Liver (tissue), 9 donors: Measurements from ENCODE around the gene APOD. TPM values are rescaled to one million over a fixed set of nuclear protein-coding genes. Genes with fewer than 3 reads are reported as not detected.
A peak's percentile ranks its signal among the peaks of the same experiment; 100 is the strongest.
"Not testable (repeated sequence)": the region's sequence is repeated elsewhere in the genome, so short reads cannot be mapped to it uniquely, and the experiment has no call there.

Source experiments
- DNase-seq: peaks from one replicate; pipeline ENCODE4 v3.0.0-alpha.2; 2017; ENCODE audit warnings: low spot score
- H3K27ac ChIP-seq, 2 donors: one replicate each; pipeline ENCODE4 v1.7.0; 2013; ENCODE audit warnings: inconsistent platforms in 2 of 2, low read length in 2 of 2, control low read depth in 1 of 2, low read depth in 1 of 2, mild to moderate bottlenecking in 1 of 2
- H3K27me3 ChIP-seq, 4 donors: one replicate each; pipeline versions ENCODE4 v1.6.1 to v1.7.0; 2013; ENCODE audit warnings: low read length in 3 of 4, inconsistent platforms in 1 of 4, mild to moderate bottlenecking in 1 of 4, moderate library complexity in 1 of 4; ENCODE audit not compliant: control insufficient read depth in 4 of 4, insufficient read depth in 4 of 4
- H3K36me3 ChIP-seq, 4 donors: one replicate each; pipeline versions ENCODE4 v1.6.1 to v1.7.0; 2013; ENCODE audit warnings: low read length in 3 of 4, mild to moderate bottlenecking in 3 of 4, low read depth in 1 of 4, moderate library complexity in 1 of 4; ENCODE audit not compliant: control insufficient read depth in 4 of 4, insufficient read depth in 3 of 4
- H3K4me1 ChIP-seq, 4 donors: one replicate each; pipeline versions ENCODE4 v1.6.1 to v1.7.0; 2013; ENCODE audit warnings: low read length in 3 of 4, mild to moderate bottlenecking in 3 of 4, moderate library complexity in 1 of 4; ENCODE audit not compliant: control insufficient read depth in 4 of 4, insufficient read depth in 4 of 4
- H3K4me3 ChIP-seq, 3 donors: one replicate each; pipeline versions ENCODE4 v1.6.1 to v1.7.0; 2013; ENCODE audit warnings: low read length in 3 of 3, control low read depth in 1 of 3, low read depth in 1 of 3, mild to moderate bottlenecking in 1 of 3
- H3K9ac ChIP-seq, 2 donors: one replicate each; pipeline ENCODE4 v1.7.0; 2013; ENCODE audit warnings: low read length in 2 of 2, mild to moderate bottlenecking in 2 of 2, moderate library complexity in 2 of 2, control low read depth in 1 of 2, low read depth in 1 of 2
- H3K9me3 ChIP-seq, 4 donors: one replicate each; pipeline versions ENCODE4 v1.6.1 to v1.7.0; 2013; ENCODE audit warnings: low read length in 3 of 4; ENCODE audit not compliant: control insufficient read depth in 4 of 4
- WGBS: extraction: QIAGEN DNeasy Blood & Tissue Kit; methylation state at CpG from one replicate; pipeline ENCODE4 v1.1.7; 2013; 5-methylcytosine and 5-hydroxymethylcytosine counted together
- polyA plus RNA-seq, 2 donors: library from polyadenylated mRNA; stranded (reverse) in 1 of 2; unstranded in 1 of 2; fragments of 200-250 nt in 1 of 2; fragments of >200 nt in 1 of 2; fragmentation: Nextera tagmentation in 1 of 2; extraction: Ambion mirVana in 1 of 2; gene quantifications; one replicate each; pipeline versions ENCODE4 v1.2.1 to v1.2.3, GENCODE V29; 2013 to 2015
- total RNA-seq, 2 donors: library from RNA; depleted of rRNA; stranded (reverse); fragments of >200 nt; gene quantifications; one replicate each; pipeline ENCODE4 v1.2.3, GENCODE V29; 2014
- donor health status: healthy.
- donor health status: healthy.
- donor health status: healthy.
- donor health status: healthy.
- donor health status: healthy.

Gene APOD
- total and polyA plus RNA-seq, 4 donors: 0.33 to 4.0 (median 0.56) TPM; not detected in 1

DNA sequence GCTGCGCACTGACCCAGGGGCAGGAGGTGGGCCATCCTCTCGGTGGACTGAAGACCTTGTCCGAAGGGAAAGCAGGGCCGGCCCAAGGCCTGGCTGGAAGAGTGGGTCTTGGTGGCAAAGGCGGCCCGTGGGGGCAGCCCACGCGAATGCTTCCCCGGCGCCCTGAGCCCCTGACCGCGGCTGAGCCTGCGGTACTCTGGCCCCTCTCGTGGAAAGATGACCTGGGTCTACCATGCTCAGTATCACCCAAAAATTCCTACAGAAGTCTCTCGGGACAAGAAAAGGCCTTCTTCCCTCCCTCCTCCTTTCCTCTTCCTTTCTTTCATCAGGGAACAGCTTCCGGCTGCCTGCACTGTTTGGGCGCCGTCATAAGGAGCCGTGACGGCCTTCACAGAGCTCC lies 48.3 kb upstream of the APOD start:
- H3K27me3 ChIP-seq, H3K4me3 ChIP-seq, H3K4me1 ChIP-seq, H3K36me3 ChIP-seq, H3K27ac ChIP-seq, H3K9me3 ChIP-seq, H3K9ac ChIP-seq: not testable (repeated sequence)
- WGBS: 91% methylated on average over 18 of the region's 20 CpGs
- peak; percentile 20 for DNase-seq

DNA sequence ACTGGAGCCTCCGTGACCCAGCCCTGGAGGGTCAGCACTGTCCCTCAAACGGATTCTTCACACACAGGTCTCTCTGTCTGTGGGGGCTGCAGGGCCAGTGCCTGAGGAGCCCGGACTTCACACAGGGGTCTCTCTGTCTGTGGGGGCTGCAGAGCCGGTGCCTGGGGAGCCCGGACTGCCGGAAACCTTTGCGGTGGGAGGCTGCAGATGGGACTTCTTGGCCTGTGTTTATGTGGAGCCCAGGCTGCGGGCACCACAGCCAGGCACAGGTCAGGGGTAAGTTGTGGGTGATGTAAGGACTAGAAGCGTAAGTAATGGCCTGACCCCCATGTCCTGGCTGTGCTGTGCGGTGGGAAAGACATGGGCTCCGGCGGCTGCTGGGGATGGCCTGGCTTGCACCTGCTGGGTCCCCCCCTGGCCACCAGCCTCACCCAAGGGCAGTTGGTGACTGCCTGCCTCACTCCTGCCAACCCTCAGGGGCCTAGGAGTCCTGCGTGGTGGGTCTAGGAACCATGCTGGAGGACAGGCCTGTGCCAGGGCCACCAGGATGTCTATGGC lies 47.3 kb upstream of the APOD start:
- not testable (repeated sequence) for H3K9ac ChIP-seq, H3K9me3 ChIP-seq, H3K4me3 ChIP-seq, H3K27me3 ChIP-seq, H3K36me3 ChIP-seq, DNase-seq, H3K4me1 ChIP-seq, H3K27ac ChIP-seq
- WGBS: 94% methylated on average over 10 of the region's 13 CpGs

DNA sequence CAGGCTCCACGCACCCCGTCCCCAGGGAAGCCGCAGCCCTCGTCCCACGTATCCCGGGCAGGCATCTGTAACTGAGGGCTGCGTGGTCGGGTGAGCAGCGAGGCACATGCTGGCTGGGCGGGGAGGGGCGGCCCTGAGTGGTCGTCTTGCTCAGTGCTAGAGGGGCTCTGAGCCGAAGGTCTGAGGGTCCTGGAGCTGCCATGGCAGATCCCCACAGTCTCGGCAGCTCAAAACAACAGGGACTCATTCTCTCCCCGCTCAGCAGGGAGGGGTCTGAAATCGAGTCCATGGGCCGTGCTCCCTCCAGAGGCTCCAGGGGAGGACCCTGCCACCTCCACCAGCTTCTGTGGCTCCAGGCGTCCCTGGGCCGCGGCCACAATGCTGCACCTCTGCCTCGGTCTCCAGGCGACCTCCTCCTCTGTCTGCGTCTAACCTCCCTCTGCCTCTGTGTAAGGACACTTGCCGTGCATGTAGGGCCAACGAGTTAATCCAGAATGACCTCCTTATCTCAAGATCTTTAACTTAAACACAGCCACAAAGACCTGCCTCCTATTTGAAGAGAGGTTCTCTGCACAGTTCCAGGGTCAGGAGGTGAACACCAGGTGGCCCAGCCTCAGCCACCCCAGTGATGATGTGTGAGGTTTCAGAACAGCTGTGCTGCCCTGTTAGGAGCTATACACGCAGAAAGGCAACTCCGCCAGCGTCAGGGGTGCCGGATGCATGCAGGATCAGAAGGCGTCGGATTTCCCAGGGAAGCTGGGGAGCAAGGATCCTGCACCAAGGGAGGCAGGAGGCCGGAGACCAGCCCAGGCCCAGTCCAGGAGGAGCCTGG lies 46.6 kb upstream of the APOD start:
- not testable (repeated sequence) for H3K27ac ChIP-seq, H3K36me3 ChIP-seq, H3K4me3 ChIP-seq, H3K4me1 ChIP-seq, DNase-seq, H3K27me3 ChIP-seq, H3K9ac ChIP-seq, H3K9me3 ChIP-seq
- 76% methylated on average over 21 of the region's 32 CpGs for WGBS

DNA sequence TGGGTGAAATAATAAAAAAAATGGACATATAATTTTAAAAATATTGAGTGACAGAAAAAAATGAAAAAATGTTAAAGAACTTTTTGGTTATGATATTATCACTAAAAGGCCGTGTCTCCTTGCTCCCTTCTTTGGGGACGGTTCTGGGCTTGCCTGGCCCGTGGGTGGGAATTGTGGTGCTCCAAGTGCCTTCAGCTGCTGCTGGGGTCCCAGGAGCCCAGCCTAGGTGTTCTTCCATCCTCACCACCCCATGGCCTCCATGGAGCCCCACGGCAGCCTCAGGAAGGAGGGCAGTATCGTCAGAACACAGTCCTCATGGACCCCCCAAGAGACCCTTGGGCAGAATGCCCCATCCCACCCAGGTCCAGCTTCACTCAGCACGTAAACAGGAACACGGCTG lies 45.9 kb upstream of the APOD start:
- not testable (repeated sequence) for H3K27me3 ChIP-seq, H3K36me3 ChIP-seq, H3K4me1 ChIP-seq, DNase-seq, H3K9me3 ChIP-seq, H3K9ac ChIP-seq, H3K27ac ChIP-seq, H3K4me3 ChIP-seq
- 89% methylated on average over 5 of the region's 7 CpGs for WGBS

DNA sequence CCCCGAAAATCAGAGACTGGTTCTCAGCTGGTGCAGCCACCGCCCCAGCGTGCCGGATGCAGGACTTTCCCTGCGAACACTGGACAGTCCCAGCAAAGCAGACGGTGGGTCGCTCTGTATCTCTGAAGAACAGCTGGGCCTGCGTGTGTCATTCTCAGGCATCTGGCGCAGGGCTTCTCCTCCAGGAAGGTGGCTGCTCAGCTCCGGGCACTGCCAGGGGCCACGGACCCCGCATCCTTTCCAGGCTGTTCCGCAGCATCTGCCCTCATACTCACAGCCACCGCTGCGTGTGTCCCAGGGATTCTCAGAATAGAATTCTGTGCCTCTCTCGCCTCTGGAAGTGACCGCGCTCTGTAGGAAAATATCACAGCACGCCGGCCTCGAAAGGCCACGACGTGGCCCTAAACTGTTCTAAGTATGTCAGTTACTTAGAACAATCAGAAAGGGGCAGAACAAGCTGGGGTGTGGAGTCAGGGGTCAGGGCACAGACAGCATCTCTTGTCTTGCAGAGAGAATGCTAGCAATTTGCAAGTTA lies 44.7 kb upstream of the APOD start:
- H3K27ac ChIP-seq, H3K36me3 ChIP-seq, H3K27me3 ChIP-seq, H3K4me3 ChIP-seq, DNase-seq, H3K9ac ChIP-seq, H3K4me1 ChIP-seq, H3K9me3 ChIP-seq: not testable (repeated sequence)
- WGBS: 92% methylated on average over 23 of the region's 23 CpGs

DNA sequence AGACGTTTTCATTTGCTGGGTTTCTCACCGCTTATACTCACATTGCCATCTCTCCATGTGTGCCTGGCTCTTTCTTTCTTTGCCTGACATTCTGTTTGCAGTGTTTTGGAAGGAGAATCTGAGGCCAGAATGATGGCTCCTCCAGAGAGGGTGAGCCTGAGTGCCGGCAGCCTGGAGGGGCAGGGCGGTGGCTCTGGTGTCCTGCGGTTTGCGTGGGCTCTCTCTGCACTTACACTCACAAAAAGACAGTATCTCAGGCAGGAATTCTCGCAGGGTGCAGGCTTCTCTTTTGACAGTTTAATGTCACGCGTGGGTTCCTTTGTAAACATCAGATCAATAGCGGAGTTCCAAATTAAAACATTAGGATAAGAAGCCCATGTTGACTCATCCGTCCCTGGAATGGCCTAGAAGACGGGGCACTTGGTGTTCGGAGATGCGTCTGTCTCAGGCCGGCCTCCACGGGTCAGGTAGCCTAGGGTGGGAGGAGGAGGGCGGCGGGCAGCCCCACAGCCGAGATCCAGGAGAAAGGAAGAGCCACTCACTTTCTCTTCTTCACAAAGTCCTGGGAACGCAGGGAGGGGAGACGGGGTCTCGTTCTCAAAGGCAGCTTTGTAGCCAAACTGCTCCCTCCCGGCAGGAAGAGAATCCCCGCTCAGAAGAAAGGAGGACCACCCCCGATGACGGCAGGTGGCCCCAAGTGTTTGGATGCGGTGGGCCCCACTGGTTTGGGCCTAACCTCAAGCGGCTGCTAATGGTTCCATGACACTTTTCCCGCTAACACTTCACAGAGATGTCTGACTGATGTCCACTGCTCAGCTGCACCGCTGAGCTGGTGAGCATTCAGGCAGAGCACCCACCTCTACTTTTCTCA lies 44.0 kb upstream of the APOD start:
- not testable (repeated sequence) for H3K4me1 ChIP-seq, H3K27me3 ChIP-seq, DNase-seq, H3K36me3 ChIP-seq, H3K4me3 ChIP-seq, H3K9ac ChIP-seq, H3K9me3 ChIP-seq, H3K27ac ChIP-seq
- WGBS: 69% methylated on average over 27 of the region's 30 CpGs

DNA sequence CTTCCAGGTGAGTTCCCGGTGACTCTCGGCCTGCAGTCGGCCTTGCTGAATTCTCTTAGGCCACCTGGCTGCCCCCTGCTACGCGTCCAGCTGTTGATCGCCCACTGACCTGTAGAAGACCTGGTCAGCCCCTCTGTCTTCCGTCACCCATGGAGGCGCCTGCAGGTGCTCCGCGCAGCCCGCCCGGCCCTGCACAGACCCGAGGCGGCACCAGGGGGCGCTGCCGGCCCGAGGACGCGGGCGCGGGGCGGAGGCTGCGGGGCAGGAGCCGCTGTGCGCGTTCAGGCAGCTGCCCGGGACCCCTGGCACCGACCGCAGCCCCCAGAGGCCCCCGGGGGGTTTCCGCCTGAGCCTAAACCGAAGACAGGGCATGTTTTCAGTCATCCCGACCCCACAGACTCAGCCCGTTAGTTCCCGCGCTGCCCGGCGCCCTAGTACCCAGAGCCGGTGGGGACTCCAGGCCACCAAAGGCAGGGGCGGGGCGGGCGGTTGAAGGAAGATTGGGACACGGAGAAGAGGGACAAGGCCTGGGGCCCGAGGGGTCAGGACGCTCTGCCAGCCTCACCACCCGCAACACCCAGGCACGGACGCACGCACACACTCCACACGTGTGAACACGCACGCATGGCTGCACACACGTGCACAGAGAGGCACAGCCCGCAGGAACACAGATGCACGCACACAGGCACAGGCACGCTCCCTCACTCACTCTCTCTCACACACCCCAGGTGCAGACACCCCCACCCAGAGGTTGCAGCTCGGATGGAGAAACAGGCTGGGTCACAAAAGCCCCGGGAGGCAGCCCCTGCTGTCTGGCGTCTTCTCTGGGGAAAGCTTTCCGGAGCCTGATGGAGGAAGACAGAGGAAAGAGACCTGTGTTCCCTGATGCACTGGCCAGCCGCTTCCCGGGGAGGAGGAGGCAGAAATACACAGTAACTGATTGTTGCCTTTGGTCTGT lies 41.1 kb upstream of the APOD start:
- H3K9me3 ChIP-seq, H3K27ac ChIP-seq, H3K9ac ChIP-seq, H3K36me3 ChIP-seq, H3K27me3 ChIP-seq, DNase-seq, H3K4me1 ChIP-seq, H3K4me3 ChIP-seq: not testable (repeated sequence)
- 25% methylated on average over 7 of the region's 62 CpGs for WGBS
